AG09319 (cell line): Measurements from ENCODE around the gene EYS.

Source experiments
- DNase-seq: peaks from one replicate; pipeline ENCODE4 v3.0.0-alpha.2; 2010; ENCODE audit warnings: low read depth; ENCODE audit errors: extremely low read depth
- CTCF ChIP-seq: IDR thresholded peaks from 2 replicates; pipeline ENCODE4 v1.5.1; 2011; ENCODE audit warnings: low read depth, mild to moderate bottlenecking, inconsistent platforms, low read length, moderate library complexity

Gene EYS

GRCh38 chr6:64861039-64861651 lies 845.9 kb downstream of the EYS start:
- TF ChIP-seq CTCF: no peak
- DNase-seq: no peak

- no peak for TF ChIP-seq CTCF
- no peak for DNase-seq
Observed at GRCh38 chr6:64860203-64860602, 846.8 kb downstream of the EYS start.

GRCh38 chr6:64850121-64850520 lies 856.9 kb downstream of the EYS start:
- DNase-seq: no peak
- TF ChIP-seq CTCF: no peak

- no peak for DNase-seq
Observed at GRCh38 chr6:64848467-64848866, 858.6 kb downstream of the EYS start.

GRCh38 chr6:64847396-64847795 lies 859.6 kb downstream of the EYS start:
- no peak for TF ChIP-seq CTCF
- no peak for DNase-seq

More at GRCh38 chr6:64848467-64848866, 858.6 kb downstream of the EYS start:
- TF ChIP-seq CTCF: no peak

GRCh38 chr6:64838726-64839125 lies 868.3 kb downstream of the EYS start:
- DNase-seq: no peak
- TF ChIP-seq CTCF: no peak

GRCh38 chr6:64831680-64832079 lies 875.3 kb downstream of the EYS start:
- DNase-seq: no peak
- TF ChIP-seq CTCF: no peak
